ENCODE results near the gene HYAL4.

Gene HYAL4

DNA sequence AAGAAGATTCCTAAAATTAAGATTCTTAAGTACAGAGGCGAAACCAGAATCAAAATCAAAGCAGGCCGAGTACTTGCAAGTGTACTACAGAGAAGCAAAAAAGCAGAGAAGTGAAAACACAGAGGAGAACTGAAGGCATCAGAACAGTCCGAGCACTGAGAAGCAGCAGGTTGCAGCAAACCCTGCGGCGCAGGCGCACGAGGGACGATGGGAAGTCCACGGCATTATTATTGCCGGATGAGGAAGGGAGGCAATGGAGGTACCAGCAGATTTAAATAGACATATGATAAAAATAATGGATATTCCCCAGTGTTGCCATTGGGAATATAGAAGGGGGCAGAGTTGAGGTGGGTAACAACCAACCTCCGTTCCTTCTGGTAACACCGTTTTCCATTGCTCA is 72.9 kb downstream of the HYAL4 start:
- DNase-seq, result no peak

DNA sequence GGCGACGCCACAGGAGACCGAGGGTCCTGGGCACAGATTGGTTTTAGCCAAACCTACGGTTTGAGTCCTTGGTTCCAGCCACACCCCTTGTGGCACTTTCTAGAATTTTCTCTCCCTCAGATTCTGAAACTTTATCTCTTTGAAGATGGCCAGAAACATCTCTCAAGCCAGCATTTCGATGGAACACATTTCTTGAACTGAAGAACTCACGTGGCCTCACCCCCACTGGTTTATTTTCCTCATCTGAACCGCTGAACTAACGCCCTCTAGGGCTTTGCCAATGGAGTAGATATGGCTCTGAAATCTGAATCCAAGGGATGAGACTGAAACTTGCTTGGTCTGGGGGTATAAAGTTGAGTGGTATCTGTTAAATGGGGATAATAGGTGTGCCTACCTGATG is 73.3 kb downstream of the HYAL4 start:
- DNase-seq, result no peak

GRCh38 chr7:123923599-123923998 is 78.6 kb downstream of the HYAL4 start:
- DNase-seq, result no peak

- no peak for DNase-seq
Measured at GRCh38 chr7:123924941-123925340, 80.0 kb downstream of the HYAL4 start, which contains the start of gene SPAM1. TSS of gene SPAM1 (plus strand) at chr7:123925241. CDS start at chr7:123953571, 28,330 bp downstream.
